ENCODE data around the gene FNTB.

- TF ChIP-seq, protein P1, sequence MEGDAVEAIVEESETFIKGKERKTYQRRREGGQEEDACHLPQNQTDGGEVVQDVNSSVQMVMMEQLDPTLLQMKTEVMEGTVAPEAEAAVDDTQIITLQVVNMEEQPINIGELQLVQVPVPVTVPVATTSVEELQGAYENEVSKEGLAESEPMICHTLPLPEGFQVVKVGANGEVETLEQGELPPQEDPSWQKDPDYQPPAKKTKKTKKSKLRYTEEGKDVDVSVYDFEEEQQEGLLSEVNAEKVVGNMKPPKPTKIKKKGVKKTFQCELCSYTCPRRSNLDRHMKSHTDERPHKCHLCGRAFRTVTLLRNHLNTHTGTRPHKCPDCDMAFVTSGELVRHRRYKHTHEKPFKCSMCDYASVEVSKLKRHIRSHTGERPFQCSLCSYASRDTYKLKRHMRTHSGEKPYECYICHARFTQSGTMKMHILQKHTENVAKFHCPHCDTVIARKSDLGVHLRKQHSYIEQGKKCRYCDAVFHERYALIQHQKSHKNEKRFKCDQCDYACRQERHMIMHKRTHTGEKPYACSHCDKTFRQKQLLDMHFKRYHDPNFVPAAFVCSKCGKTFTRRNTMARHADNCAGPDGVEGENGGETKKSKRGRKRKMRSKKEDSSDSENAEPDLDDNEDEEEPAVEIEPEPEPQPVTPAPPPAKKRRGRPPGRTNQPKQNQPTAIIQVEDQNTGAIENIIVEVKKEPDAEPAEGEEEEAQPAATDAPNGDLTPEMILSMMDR (IDR thresholded peaks at IDR 0.05; ENCODE audit: low read depth, low read length) = no peak
- no peak for TF ChIP-seq EZH2phosphoT487 (IDR thresholded peaks at IDR 0.05; ENCODE audit: low read depth)
These were observed 94.5 kb downstream of the FNTB start for GRCh38 chr14:65080960-65081747.
